Endothelial cell of umbilical vein (primary cell): ENCODE data around the gene SEC14L1. TPM values are rescaled to one million over a fixed set of nuclear protein-coding genes. Genes with fewer than 3 reads are reported as not detected.

Source experiments
- BruUV-seq: library from RNA; stranded (reverse); fragments of 400-500 nt; replicated peaks from 2 replicates; lab custom pipeline; 2021; lab: Mats Ljungman, UMichigan
- CTCF ChIA-PET: fragments of 300-600, 350-600 bp; sonication (Branson Sonifier 250); formaldehyde crosslinking; loops from one replicate; lab custom pipeline; 2021; ENCODE audit warnings: antibody characterized with exemption, inconsistent platforms; lab: Charles Lee
- POLR2A ChIA-PET: fragments of 300-600, 350-600 bp; sonication (Branson Sonifier 250); formaldehyde crosslinking; loops from one replicate; lab custom pipeline; 2021; ENCODE audit warnings: antibody characterized with exemption, inconsistent platforms; lab: Charles Lee
- DNase-seq: peaks from one replicate; pipeline ENCODE4 v3.0.0-alpha.2; 2011; ENCODE audit warnings: low read depth, low spot score
- FAIRE-seq: peaks from 2 replicates; lab custom pipeline; 2011; peaks lifted over from hg19 to GRCh38; lab: Jason Lieb, UNC
- H2AFZ ChIP-seq: 2 replicates; pipeline ENCODE4 v1.6.0; 2012; ENCODE audit warnings: low read depth, low read length, control low read depth, inconsistent platforms
- H3K27ac ChIP-seq: 2 replicates; pipeline ENCODE4 v1.5.1; 2011; ENCODE audit warnings: low read depth, mild to moderate bottlenecking, control low read depth, low read length, moderate library complexity; ENCODE audit not compliant: insufficient read depth
- H3K27me3 ChIP-seq, 2 experiments: 2 replicates each; pipeline versions ENCODE4 v1.6.0 to v1.6.1; 2011; ENCODE audit warnings: low read length in 2 of 2, mixed read lengths in 1 of 2; ENCODE audit not compliant: control insufficient read depth in 2 of 2, insufficient read depth in 2 of 2
- H3K36me3 ChIP-seq, 2 experiments: 2 replicates in 1 of 2; 3 replicates in 1 of 2; pipeline ENCODE4 v1.5.1; 2011; ENCODE audit warnings: low read length in 2 of 2, mild to moderate bottlenecking in 1 of 2, moderate library complexity in 1 of 2; ENCODE audit not compliant: control insufficient read depth in 2 of 2, insufficient read depth in 2 of 2; ENCODE audit errors: extremely low read depth in 1 of 2
- H3K4me1 ChIP-seq: 3 replicates; pipeline ENCODE4 v1.5.1; 2011; ENCODE audit warnings: mild to moderate bottlenecking, low read length; ENCODE audit not compliant: control insufficient read depth, insufficient read depth; ENCODE audit errors: extremely low read depth
- H3K4me2 ChIP-seq: 2 replicates; pipeline ENCODE4 v1.6.1; 2011; ENCODE audit warnings: low read length, control low read depth, mixed read lengths; ENCODE audit not compliant: insufficient read depth
- H3K4me3 ChIP-seq, 3 experiments: fragments of 200-600 bp in 1 of 3; sonication (generic), shearing (Covaris generic) in 1 of 3; replicated peaks in 1 of 3; 2 replicates each; pipeline ENCODE4 v1.5.1; 2011 to 2016; ENCODE audit warnings: control low read depth in 3 of 3, low read length in 3 of 3, mild to moderate bottlenecking in 2 of 3, inconsistent platforms in 1 of 3, low read depth in 1 of 3, moderate library complexity in 1 of 3; ENCODE audit not compliant: insufficient read depth in 1 of 3
- H3K79me2 ChIP-seq: 2 replicates; pipeline ENCODE4 v1.6.0; 2012; ENCODE audit warnings: low read length, inconsistent platforms; ENCODE audit not compliant: control insufficient read depth, insufficient read depth
- H3K9ac ChIP-seq: replicated peaks from 2 replicates; pipeline ENCODE3; 2011; ENCODE audit warnings: low read length, control low read depth; ENCODE audit not compliant: insufficient read depth; ENCODE audit errors: extremely low read depth
- H3K9me1 ChIP-seq: replicated peaks from 3 replicates; pipeline ENCODE4 v1.6.0; 2011; ENCODE audit warnings: mild to moderate bottlenecking, low read length; ENCODE audit not compliant: control insufficient read depth, insufficient read depth; ENCODE audit errors: extremely low read depth
- H3K9me3 ChIP-seq: replicated peaks from 2 replicates; pipeline ENCODE4 v1.5.1; 2012; ENCODE audit warnings: low read length, inconsistent platforms; ENCODE audit not compliant: control insufficient read depth, insufficient read depth
- H4K20me1 ChIP-seq: replicated peaks from 2 replicates; pipeline ENCODE3; 2011; ENCODE audit warnings: mild to moderate bottlenecking, low read length; ENCODE audit not compliant: control insufficient read depth, insufficient read depth; ENCODE audit errors: extremely low read depth
- CTCF ChIP-seq, 2 donors: IDR thresholded peaks; 1 replicate in 1 of 2; 2 replicates in 1 of 2; pipeline ENCODE4 v1.5.1; 2011; ENCODE audit warnings: low read length in 2 of 2, mild to moderate bottlenecking in 2 of 2, moderate library complexity in 2 of 2, control low read depth in 1 of 2, inconsistent platforms in 1 of 2, low read depth in 1 of 2; ENCODE audit not compliant: insufficient read depth in 1 of 2; ENCODE audit errors: extremely low read depth in 1 of 2
- EZH2 ChIP-seq: IDR thresholded peaks from 2 replicates; pipeline ENCODE4 v1.6.1; 2012; ENCODE audit warnings: borderline replicate concordance, low read depth, mild to moderate bottlenecking, moderate library complexity, low read length, inconsistent platforms; ENCODE audit not compliant: severe bottlenecking
- FOS ChIP-seq: IDR thresholded peaks from 2 replicates; pipeline ENCODE4 v1.6.1; 2011; ENCODE audit warnings: mild to moderate bottlenecking, low read length, moderate library complexity, borderline replicate concordance; ENCODE audit not compliant: insufficient read depth
- GATA2 ChIP-seq: IDR thresholded peaks from 2 replicates; pipeline ENCODE4 v1.7.0; 2011; ENCODE audit warnings: low read depth, mild to moderate bottlenecking, moderate library complexity, mixed read lengths, low read length; ENCODE audit not compliant: insufficient read length, insufficient read depth
- JUN ChIP-seq: IDR thresholded peaks from 2 replicates; pipeline ENCODE4 v1.6.1; 2011; ENCODE audit warnings: borderline replicate concordance, low read depth; ENCODE audit not compliant: insufficient read length, insufficient read depth
- MAX ChIP-seq: IDR thresholded peaks from 2 replicates; pipeline ENCODE4 v1.6.1; 2011; ENCODE audit not compliant: insufficient read depth, insufficient read length
- MYC ChIP-seq: IDR thresholded peaks from one replicate; pipeline ENCODE4 v1.6.1; 2011; ENCODE audit warnings: mild to moderate bottlenecking, low read depth, low read length
- POLR2A ChIP-seq: IDR thresholded peaks from 2 replicates; pipeline ENCODE4 v1.6.1; 2012; ENCODE audit warnings: low read depth, mild to moderate bottlenecking, control low read depth, low read length
- POLR2AphosphoS5 ChIP-seq: IDR thresholded peaks from 2 replicates; pipeline ENCODE4 v1.6.1; 2012; ENCODE audit warnings: low read depth, mild to moderate bottlenecking, control low read depth, low read length, moderate library complexity; ENCODE audit not compliant: insufficient read depth
- dilution Hi-C: fragments of 300-500 bp; cut with MboI; formaldehyde crosslinking; loops from one replicate; pipeline ENCODE4 v1.15.0; 2019; ENCODE audit warnings: low sequenced_read_pairs; ENCODE audit not compliant: extremely low pct_ligation_motif_present
- intact Hi-C: fragments of 100-400 bp; cut with micrococcal nuclease; formaldehyde crosslinking; loops from one replicate; pipeline ENCODE4 v1.10.0; 2022
- polyA plus RNA-seq, 4 experiments: library from polyadenylated mRNA; depleted of rRNA in 3 of 4; stranded (reverse) in 3 of 4; unstranded in 1 of 4; fragments of >200 nt; gene quantifications; 2 replicates each; pipeline versions ENCODE4 v1.2.1 to v1.2.3, GENCODE V29; 2011 to 2012; ENCODE audit warnings: missing spikeins in 1 of 4
- total RNA-seq: library from RNA; stranded (reverse); gene quantifications from 2 replicates; pipeline ENCODE4 v1.2.3, GENCODE V29; 2021

The SEC14L1 gene
- total and polyA plus RNA-seq, 2 donors (not counting 3 experiments of a cell fraction or from before 2014, with no cell fraction given), result 215 to 631 TPM

- H4K20me1 ChIP-seq, result peaks cover 4% of the 10 kb centered on the region
- peaks cover 99% of the 10 kb centered on the region for H3K79me2 ChIP-seq
- H3K9me3 ChIP-seq, result no peaks in the 10 kb centered on the region
- no peaks in the 10 kb centered on the region for H3K27me3 ChIP-seq
- intact Hi-C loops (no loop called here), dilution Hi-C loops (no loop called here)
- ChIA-PET CTCF (no interaction called here), POLR2A (no interaction called here)
- DNase-seq, result no peak
- no peak overlapping the region for H3K4me3 ChIP-seq
- BruUV-seq, result no TSS peak
- no peaks in the 10 kb centered on the region for H3K9me1 ChIP-seq
- H3K27ac ChIP-seq, result no peak overlapping the region
- no peak overlapping the region for H3K9ac ChIP-seq
- H2AFZ ChIP-seq, result no peak overlapping the region
- no peak overlapping the region for H3K4me2 ChIP-seq
- FAIRE-seq, result no peak
- H3K4me1 ChIP-seq, result peaks cover 37% of the 10 kb centered on the region
- TF ChIP-seq MYC (no peak), MAX (no peak), CTCF (IDR thresholded peaks at IDR 0.05; ENCODE audit: extremely low read depth in 1 of 2, insufficient read depth in 1 of 2, low read depth in 1 of 2, low read length in 2 of 2) (no peak), JUN (no peak), POLR2A (no peak), FOS (no peak), GATA2 (no peak), POLR2AphosphoS5 (no peak), EZH2 (no peak)
- peaks cover 4 to 5% of the 10 kb centered on the region in 2 experiments for H3K36me3 ChIP-seq
These were observed 45.4 kb downstream of the SEC14L1 start for GRCh38 chr17:77186141-77186604.
